ENCODE data around the gene STOX2.

DNA sequence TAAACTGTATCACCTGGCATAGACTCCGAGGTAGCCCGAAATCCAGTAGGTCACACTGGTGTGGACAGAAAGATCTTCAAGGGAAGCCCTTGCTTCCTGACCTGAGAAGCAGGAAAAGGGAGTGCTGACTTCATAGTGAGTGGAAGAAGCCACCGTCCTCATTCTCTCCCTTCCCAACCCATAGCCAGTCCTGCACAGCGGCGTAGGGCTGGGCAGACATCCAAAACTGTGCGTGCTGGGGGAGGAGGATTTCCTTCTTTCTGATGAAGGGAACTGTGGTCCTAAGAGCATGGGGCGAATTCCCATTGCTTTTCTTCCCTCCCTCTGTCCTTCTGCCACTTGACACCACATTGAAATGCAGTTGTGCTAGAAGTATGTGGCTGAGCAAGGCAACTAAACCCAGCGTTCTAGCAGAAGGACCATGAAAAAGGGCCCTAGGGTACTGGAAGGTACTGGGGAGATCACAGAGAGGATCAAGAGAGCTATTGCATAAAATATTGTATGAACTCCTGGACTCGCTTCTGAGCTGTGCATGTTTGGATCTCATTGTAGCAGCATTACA, 66.9 kb downstream of the STOX2 start:
- TF ChIP-seq, protein P1, sequence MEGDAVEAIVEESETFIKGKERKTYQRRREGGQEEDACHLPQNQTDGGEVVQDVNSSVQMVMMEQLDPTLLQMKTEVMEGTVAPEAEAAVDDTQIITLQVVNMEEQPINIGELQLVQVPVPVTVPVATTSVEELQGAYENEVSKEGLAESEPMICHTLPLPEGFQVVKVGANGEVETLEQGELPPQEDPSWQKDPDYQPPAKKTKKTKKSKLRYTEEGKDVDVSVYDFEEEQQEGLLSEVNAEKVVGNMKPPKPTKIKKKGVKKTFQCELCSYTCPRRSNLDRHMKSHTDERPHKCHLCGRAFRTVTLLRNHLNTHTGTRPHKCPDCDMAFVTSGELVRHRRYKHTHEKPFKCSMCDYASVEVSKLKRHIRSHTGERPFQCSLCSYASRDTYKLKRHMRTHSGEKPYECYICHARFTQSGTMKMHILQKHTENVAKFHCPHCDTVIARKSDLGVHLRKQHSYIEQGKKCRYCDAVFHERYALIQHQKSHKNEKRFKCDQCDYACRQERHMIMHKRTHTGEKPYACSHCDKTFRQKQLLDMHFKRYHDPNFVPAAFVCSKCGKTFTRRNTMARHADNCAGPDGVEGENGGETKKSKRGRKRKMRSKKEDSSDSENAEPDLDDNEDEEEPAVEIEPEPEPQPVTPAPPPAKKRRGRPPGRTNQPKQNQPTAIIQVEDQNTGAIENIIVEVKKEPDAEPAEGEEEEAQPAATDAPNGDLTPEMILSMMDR (IDR thresholded peaks at IDR 0.05) = no peak
- TF ChIP-seq POLR2AphosphoS5 (IDR thresholded peaks at IDR 0.05) (no peak), EP300 (IDR thresholded peaks at IDR 0.05) (no peak)
